ENCODE data around the gene SPRED3.

DNA sequence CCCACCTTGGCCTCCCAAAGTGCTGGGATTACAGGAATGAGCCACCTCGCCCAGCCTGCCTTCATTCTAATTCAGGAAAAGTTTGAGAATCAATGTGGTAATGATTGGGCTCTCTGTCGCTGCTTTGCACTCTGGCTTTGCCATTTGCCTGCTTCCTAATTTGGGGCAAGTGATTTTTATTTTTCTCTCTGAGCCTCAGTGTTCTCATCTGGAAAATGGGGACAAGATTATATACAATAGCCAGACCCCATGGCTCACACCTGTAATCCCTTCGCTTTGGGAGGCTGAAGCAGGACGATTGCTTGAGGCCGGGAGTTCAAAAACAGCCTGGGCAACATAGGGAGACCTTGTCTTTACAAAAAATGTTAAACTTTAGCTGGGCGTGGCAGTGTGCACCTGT lies 48.8 kb downstream of the SPRED3 start:
- no peak for TF ChIP-seq ZC3H4 (CRISPR knock-in tag; IDR thresholded peaks at IDR 0.05; ENCODE audit: borderline replicate concordance)
- TF ChIP-seq, protein P1, sequence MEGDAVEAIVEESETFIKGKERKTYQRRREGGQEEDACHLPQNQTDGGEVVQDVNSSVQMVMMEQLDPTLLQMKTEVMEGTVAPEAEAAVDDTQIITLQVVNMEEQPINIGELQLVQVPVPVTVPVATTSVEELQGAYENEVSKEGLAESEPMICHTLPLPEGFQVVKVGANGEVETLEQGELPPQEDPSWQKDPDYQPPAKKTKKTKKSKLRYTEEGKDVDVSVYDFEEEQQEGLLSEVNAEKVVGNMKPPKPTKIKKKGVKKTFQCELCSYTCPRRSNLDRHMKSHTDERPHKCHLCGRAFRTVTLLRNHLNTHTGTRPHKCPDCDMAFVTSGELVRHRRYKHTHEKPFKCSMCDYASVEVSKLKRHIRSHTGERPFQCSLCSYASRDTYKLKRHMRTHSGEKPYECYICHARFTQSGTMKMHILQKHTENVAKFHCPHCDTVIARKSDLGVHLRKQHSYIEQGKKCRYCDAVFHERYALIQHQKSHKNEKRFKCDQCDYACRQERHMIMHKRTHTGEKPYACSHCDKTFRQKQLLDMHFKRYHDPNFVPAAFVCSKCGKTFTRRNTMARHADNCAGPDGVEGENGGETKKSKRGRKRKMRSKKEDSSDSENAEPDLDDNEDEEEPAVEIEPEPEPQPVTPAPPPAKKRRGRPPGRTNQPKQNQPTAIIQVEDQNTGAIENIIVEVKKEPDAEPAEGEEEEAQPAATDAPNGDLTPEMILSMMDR (IDR thresholded peaks at IDR 0.05 in 2 of 3, conservative IDR thresholded peaks at IDR 0.05 in 1 of 3; ENCODE audit: insufficient read depth in 2 of 3, low read depth in 1 of 3, low read length in 3 of 3) = no peak
